NK-92 treated with Interleukin-12 subunit alpha and Interleukin-12 subunit beta, amount 100 ng/mL, for 24 hours (cell line): Measurements from ENCODE around the gene NKX1-1.
"Not testable (repeated sequence)": the region's sequence is repeated elsewhere in the genome, so short reads cannot be mapped to it uniquely, and the experiment has no call there.

Experiments
- DNase-seq: peaks from one replicate; lab custom pipeline; 2025; lab: John Stamatoyannopoulos, UW

The NKX1-1 gene

DNA sequence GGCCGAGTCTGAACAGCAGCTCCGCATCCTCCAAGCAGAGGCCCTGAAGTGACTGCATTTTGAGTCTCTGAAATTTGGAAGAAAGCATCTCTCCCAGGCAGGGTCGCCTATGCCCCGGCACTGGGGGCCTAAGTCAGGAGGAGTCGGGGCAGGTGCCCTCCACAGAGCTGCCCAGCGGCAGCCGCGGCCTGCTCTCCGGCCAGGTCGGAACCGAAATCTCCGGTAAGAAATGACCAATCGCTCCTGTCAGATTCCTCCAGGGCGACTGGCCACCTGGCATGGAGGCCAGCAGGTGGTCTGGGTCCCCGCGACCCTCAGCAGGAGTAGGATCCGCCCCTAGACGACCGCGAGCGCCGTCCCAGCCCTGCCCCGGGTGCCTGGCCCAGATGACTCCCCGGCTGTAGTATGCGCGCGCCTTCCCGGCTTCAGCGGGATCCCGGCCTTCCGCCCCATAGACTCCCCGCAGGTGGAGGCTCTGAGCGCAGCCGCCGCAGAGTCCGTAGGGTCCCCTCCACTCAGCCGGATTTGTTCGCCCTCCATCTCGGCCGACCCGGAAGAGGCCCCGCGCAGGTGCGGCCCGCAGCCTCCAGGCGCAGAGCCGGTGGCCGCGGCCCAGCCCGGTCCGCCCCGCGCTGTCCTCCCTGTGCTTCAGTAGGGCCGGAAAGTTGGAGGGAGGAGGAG, 1.5 kb downstream of the NKX1-1 start:
- DNase-seq = no peak

DNA sequence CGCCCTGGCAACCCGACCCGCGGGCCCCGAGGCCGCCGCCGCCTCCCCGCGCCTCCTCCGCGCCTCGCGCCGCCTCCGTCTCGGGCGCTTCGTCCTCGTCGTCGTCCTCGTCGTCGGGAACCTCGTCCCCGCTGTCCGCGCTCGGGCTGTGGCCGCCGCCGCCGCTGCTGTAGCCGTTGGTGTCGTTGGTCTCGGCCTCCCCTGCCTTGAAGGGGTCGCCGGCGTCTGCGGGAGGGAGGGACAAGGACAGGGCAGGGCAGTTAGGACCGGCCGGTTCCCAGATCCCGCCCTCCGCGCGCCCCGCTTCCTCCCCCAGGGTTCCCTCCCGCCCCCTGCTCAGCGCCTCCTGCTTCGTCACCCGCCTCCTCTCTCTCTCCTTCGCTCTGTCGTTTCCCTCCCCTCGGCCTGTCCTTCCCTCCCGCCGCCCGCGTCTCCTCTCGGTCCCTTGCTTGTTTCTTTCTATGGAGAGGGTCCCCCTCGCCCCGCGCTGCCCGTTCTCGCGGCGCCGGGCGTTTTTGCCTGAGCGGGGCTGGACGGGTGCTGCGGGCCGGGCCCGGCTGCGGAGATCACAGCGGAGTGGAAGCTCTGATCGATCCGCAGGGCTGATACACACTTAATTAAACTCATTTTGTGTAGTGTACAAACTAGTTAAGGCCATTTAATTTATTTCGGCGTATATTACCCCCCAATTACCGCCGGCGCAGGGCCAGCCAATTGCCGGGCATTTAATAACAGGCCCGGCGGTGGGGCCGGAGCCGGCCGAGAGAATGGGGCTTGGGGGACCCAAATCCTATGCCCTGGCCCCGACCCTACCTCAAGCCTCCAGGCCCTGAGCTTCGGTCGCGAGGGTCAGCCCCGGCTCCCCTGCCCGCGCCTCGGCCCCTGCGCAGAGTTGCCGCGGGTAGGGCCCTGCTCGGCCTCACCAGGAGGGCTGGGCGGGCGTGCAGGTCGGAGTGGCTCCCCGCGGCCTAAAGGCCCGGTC, 2.4 kb downstream of the NKX1-1 start:
- no peak for DNase-seq

DNA sequence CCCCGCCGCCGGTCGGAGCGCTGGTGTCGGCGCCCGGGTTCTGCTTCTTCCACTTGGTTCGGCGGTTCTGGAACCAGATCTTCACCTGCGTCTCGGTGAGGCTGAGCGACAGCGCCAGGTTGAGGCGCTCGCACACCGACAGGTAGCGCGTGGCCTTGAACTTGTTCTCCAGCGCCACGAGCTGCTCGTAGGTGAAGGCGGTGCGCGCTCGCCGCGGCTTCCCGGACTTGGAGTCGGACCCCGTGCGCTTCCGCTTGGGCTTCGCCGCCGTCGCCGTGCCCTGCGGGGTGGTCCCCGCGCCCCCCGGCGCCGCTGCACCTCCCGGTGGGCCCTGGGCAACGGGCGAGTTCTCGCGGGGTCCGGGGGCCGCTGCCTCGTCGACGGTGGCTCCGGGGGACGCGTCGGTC, 3.1 kb downstream of the NKX1-1 start:
- no peak for DNase-seq

DNA sequence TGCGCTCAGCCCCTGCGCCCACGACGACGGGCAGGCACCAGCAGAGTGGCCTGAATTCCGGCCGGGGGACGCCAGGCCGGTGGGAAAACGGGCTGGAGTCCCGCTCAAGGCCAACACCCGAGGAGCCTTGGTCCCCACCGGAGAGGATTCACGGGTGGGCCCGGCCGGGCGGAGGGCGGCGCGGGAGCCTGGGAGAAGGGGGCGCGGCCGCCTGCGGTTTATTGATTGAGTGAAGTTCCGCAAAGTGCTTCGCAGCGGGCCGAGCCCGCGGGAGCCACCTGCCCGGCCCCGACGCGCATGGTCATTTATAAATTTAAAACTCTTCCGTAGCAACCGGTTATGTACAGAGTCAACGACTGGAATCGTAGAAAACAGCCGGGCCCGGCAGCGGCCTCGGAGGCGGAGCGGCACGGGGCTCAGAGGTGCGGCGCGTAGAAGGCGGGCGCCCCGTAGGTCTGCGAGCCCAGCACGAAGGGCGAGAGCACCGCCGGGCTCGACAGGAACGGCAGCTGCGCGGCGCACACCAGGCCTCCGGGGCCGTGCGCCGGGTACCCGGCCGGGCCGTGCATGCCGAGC, 3.6 kb downstream of the NKX1-1 start:
- DNase-seq = no peak

DNA sequence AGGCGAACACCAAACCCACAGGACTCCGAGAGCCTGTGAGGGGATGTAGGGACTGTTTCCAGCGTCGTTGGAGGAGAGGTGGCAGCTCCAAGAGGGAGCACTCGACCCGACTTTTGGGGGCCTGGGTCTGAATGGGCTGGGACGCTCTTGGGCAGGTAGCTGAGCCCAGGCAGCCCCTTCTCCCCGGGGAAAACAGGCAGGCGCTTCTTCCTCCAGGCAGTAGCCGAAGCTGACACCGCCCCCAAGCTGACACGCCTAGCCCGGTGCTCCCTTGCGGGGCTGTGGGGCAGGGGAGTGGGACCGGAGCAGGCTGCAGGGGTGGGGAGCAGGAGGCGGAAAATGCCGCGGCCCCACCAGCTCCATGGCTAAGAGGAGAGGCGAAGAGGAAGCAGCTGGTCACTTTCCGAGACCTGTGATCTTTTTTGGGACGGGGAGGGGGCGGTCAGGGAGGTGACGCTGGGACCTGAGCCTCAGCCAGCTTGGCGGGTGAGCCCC, 4.2 kb downstream of the NKX1-1 start:
- no peak for DNase-seq

DNA sequence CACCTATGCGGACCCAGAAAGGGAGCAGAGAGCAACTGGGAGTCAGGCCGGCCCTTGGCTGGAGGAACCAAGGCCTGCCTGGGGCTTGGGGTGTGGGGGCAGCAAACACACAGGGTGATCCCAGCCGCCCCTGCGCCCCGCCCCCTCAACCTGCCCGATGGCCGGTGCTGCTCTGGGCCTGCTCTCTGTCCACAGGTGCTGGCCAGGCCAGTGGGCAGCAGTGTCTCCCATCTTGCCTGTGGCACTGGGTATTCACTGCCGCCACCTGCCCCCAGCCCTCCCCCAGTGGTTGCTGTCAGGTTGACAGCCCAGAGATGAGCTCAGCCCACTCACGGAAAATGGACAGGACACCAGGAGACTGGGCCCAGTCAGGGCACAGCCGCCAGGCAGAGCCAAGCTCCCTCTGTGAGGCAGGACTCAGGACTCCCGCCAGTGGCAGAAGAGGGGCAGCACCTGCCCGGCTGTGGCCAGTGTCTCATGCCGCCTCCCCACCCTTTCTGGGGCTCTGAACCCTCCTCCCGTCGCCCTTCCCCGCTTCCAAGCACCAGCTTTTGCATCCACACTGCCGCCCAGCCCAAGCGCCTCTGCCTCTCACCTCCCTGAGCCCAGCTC, 4.7 kb downstream of the NKX1-1 start:
- DNase-seq = no peak

DNA sequence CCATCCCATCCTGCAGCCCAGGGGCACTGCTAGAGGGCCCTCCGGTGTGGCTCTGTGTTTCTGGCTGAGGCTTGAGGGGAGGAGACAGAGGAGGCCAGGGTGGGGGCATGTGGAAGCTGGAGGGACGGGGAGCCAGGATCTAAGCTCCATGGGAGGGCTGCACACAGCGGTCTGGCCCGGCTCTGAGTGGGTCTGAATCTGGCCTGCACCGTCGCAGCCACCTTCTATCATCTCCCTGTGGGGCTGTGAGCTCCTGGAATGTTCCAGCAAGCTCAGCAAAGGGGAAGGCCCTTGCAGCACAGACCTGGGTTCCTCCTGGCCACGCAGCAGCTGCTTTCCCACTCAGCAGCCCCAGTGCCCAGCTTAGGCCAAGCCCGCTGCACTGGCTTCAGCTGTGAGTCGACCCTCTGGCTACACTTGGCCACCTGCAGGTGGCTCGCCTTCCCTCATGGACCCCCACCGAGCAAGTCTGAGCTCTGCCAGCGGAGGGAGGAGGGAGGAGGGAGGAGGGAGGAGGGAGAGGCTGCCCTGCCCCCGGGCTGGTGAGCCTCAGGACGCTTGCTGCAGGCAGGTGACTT, 5.3 kb downstream of the NKX1-1 start:
- DNase-seq = no peak

DNA sequence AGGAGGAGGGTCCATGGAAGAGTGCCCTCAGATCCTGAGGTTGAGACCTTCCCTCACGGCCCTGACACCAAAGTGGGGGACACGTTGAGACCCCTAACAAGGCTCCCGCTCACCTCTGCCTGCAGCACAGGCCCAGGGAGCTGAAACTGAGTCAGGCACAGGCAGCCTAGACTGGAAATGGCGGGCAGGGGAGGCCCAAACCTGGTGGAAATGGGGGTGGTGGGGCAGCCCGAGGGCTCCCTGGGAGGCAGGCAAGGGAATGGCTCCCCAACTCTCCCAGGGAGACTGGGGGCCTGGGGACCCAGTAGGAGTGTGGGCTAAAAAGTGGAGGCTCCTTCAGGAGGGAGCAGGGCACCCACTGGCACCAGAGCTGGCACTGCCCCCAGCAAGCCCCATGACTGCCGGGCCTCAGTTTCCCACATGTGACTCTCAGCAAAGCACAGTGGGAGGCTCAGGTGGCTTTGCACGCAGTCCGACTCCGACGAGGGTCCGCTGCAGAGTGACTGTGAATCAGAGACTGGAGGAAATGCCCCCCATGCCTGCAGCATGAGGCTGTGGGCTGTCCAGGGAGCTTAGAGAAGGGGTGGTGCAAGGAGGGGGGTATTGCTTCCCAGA, 5.9 kb downstream of the NKX1-1 start:
- no peak for DNase-seq

DNA sequence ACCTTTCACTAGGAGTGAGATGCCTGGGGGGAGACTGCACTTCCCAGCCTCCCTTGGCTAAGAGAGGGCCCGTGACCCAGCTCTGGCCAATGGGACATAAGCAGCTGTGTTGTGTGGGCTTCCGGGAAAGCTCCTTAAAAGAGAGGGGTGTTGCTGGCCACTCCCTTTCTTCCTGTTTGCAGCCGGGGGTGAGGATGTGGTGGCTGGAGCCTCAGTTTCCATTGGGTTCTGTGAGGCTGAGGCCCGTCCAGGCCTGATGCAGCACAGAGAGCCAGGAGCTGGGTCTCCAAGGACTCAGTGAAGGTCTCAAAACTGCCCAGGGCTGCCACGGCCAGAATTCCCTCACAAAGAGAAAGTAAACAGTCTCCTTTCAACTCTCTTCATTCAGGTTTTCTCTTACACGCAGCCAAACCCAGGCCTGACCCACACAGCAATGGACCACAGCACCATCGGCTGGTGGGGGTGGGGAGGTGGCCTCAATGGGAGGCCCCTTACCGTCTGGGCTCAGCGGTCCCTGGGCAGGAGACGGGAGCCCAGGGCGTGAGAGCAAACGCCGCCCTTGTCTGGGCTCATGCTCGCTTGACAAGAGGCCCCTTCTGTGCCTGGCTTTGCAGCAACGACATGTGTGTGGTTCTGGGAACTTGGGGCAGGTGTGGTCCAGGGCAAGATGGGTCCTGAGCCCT, 6.6 kb downstream of the NKX1-1 start:
- no peak for DNase-seq

DNA sequence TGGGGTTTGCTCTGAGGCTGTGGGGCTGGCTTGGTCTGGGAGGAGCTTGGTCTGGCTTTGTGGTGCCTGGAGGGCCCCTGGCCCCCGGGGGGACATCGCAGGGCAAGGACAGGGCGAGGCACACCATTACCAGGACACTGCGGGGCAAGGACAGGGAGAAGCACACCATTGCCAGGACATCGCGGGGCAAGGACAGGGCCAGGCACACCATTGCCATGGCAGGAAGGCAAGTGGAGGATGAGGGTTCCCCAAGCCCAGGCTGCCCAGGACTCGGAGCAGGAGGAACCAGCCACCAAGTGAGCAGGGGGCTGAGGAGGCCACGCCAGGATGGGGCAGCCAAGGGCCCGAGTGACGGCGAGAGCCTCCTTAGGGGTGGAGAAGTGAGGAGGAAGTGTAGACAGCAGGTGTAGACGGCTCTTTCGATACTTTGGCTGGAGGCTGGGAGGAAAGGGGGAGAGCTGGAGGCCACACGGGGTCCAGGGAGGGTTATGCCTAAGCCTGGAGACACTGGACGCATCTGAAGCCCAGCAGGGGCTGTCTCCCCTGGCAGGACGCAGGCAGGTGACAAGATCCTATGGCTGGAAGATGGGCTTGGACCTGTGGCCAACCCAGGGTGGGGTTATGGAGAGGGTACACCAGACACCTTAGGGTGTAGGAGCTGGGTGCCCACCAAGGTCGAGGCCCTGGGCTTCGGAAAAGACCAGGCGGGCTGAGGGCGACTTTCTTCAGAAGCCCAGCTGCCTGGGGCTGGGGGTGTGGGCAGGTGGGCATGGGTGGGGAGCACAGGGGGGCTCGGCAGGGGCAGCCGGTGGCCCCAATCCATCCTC, 7.3 kb downstream of the NKX1-1 start:
- DNase-seq = no peak

DNA sequence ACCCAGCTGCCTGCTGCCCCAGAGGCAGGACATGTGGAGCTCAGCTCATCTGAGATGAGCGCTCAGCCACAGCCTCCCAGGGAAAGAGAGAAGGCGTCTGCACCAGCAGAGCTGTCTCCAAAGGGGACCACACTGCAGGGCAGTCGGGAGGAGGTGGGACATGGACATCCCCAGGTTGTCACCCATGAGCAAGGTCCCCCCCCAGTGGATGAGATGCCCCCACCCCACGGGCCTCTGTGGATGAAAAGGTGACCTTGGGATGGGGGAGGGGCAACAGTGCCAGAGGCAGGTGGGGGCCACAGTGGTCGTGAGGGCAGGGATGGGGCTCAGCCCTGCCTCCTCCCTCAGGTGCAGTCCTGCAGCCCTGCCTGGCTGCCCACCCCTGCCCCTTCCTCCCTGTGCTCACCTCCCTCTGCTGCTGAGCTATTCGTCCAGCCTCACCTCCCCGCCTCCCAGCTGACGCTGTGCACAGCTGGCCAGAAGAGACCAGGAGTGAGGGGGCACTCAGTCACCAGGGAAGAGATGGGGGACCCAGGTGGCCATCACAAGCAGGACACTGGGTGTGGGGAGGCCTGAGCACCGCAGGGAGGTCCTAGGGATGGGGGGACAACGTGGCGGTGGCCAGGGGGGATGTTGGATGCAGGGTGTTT, 9.3 kb downstream of the NKX1-1 start:
- no peak for DNase-seq

DNA sequence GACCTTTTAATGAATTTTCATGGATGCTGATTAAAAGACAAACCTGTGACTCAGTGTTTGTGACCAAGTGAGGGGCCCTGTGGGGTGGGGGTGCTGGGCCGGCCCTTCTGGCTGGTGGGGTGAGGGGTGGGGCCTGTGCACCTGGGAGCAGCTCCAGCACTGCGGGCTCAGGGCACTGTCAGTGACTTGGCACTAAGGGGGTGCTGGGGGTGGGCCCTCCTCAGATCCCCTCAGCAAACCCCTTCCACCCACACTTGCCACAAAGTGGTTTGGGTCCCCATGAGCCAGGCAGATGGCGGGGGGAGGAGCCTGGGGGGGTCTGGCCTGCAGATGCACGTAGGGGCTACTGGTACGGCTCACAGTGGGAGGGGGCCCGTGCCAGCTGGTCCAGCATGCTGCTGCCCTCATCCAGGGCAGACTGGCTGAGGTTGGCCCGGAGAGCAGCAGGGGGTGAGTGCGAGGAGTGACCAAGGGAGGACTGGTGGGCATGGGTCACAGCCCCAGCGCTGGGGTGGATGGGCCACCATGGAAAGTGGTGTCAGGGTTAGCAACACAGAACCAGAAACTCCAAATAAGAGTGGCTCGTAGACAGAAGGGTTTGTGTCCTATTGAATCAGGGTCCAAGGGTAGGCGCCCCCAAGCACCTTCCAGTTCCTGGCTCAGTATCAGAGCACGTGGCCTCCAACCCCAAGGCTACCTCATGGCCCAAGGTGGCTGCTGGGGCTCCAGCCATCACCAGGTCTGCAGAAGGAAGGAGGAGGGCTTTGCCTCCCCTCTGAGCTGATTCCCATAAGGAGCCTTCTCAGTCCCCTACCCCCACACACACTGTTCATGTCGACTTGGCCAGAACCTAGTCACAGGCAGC, 10.1 kb downstream of the NKX1-1 start:
- DNase-seq = no peak

DNA sequence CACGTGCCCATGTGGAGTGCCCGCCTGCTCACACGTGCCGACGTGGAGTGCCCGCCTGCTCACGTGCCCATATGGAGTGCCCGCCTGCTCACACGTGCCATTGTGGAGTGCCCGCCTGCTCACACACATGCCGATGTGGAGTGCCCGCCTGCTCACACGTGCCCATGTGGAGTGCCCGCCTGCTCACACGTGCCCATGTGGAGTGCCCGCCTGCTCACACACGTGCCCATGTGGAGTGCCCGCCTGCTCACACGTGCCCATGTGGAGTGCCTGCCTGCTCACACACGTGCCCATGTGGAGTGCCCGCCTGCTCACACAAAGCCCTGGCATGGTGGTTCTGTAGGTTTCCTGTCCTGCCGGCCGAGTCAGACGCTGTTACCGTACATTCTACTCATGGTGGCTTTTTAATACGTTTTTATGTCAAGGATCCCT, 10.8 kb downstream of the NKX1-1 start:
- not testable (repeated sequence) for DNase-seq

DNA sequence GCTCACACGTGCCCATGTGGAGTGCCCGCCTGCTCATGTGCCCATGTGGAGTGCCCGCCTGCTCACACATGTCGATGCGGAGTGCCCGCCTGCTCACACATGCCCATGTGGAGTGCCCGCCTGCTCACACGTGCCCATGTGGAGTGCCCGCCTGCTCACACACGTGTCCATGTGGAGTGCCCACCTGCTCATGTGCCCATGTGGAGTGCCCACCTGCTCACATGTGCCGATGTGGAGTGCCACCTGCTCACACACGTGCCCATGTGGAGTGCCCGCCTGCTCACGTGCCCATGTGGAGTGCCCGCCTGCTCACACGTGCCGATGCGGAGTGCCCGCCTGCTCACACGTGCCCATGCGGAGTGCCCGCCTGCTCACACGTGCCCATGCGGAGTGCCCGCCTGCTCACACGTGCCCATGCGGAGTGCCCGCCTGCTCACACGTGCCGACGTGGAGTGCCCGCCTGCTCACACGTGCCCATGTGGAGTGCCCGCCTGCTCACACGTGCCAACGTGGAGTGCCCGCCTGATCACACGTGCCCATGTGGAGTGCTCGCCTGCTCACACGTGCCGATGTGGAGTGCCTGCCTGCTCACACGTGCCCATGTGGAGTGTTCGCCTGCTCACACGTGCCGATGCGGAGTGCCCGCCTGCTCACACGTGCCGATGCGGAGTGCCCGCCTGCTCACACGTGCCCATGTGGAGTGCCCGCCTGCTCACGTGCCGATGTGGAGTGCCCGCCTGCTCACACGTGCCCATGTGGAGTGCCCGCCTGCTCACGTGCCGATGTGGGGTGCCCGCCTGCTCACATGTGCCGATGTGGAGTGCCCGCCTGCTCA, 11.5 kb downstream of the NKX1-1 start:
- not testable (repeated sequence) for DNase-seq

DNA sequence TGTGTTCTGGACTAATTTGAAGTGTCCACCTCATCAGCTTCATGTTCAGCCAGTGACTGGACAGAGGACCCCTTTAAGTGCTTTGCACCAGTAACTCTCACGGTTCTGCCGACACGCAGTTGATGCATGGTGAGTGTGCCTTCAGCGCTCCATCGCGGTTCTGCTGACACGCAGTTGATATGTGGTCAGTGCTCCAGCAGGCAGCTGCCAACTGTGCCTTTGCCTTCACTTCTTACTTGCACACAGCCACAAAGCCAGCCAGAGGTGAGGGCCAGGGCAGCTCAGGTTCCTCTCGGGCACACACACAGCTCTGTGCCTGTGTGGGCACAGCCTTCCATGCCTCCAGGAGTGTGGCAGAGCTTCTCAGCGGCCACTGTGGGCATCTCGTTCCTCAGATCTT, 12.4 kb downstream of the NKX1-1 start:
- DNase-seq = no peak

DNA sequence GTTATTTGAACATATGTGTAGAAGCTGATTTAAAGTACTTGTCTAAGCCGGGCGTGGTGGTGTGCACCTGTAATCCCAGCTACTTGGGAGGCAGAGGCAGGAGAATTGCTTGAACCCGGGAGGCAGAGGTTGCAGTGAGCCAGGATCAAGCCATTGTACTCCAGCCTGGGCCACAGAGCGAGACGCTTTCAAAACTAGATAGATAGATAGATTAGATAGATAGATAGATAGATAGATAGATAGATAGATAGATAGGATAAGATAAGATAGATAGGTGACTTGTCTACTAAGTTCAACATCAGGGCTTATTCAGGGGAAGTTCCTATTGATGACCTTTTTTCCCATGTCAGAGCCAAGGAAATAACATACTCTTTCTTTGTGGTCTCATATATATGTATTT, 12.9 kb downstream of the NKX1-1 start:
- not testable (repeated sequence) for DNase-seq
